ENCODE data around the gene COIL. TPM values are rescaled to one million over a fixed set of nuclear protein-coding genes. Genes with fewer than 3 reads are reported as not detected.

COIL gene
- total RNA-seq, 2 experiments from 2014 or later, result 20.5 to 20.7 TPM

GRCh38 chr17:56896217-56896967, 64.5 kb downstream of the COIL start:
- peaks cover 30% of the 10 kb centered on the region for H3K4me1 ChIP-seq (ENCODE audit: insufficient read depth, low read length, poor library complexity, severe bottlenecking)
- no peaks in the 10 kb centered on the region for H3K9me2 ChIP-seq (ENCODE audit: insufficient read depth, low read length)
- ChIA-PET CTCF (ENCODE audit: unreplicated experiment) (no interaction called here), POLR2A (interaction anchor here (1.0 kb wide), 1 partner anchor 44 kb away, joined by 3 read pairs; no protein-coding TSS in a partner anchor)
- no peaks in the 10 kb centered on the region for H3K9me3 ChIP-seq (ENCODE audit: low read length)
- peak overlapping the region; percentile 63 for H3K4me2 ChIP-seq (ENCODE audit: low read length)
- H2AFZ ChIP-seq (ENCODE audit: low read length), result no peak overlapping the region
- no peaks in the 10 kb centered on the region for H3K79me2 ChIP-seq (ENCODE audit: insufficient read depth, low read depth, low read length)
- BruUV-seq (replicated peaks), result no TSS peak
- DNase-seq (ENCODE audit: low spot score), result no peak
- peak overlapping the region; percentile 37 for H3K4me3 ChIP-seq (ENCODE audit: low read depth, low read length, poor library complexity, severe bottlenecking)
- peaks cover 13% of the 10 kb centered on the region; the same call in 1 of the 2 replicates for H4K20me1 ChIP-seq (ENCODE audit: insufficient read depth, low read length)
- intact Hi-C loops (cut with micrococcal nuclease; ENCODE audit: unreplicated experiment), result no loop called here
- TF ChIP-seq CTCF (conservative IDR thresholded peaks at IDR 0.05; ENCODE audit: low read length), result no peak
- TF ChIP-seq EZH2phosphoT487 (IDR thresholded peaks at IDR 0.05; ENCODE audit: borderline replicate concordance, low read depth, low read length), result no peak
- H3K27ac ChIP-seq (ENCODE audit: low read depth, low read length, poor library complexity, severe bottlenecking), result no peak overlapping the region
- no peaks in the 10 kb centered on the region for H3K36me3 ChIP-seq (ENCODE audit: insufficient read depth, low read length)

GRCh38 chr17:56894859-56895455, 65.9 kb downstream of the COIL start:
- no peak overlapping the region for H3K27ac ChIP-seq (ENCODE audit: low read depth, low read length, poor library complexity, severe bottlenecking)
- no peaks in the 10 kb centered on the region for H3K9me2 ChIP-seq (ENCODE audit: insufficient read depth, low read length)
- no peaks in the 10 kb centered on the region for H3K9me3 ChIP-seq (ENCODE audit: low read length)
- no peak for TF ChIP-seq EZH2phosphoT487 (IDR thresholded peaks at IDR 0.05; ENCODE audit: borderline replicate concordance, low read depth, low read length)
- BruUV-seq (replicated peaks), result no TSS peak
- no peaks in the 10 kb centered on the region for H3K79me2 ChIP-seq (ENCODE audit: insufficient read depth, low read depth, low read length)
- H3K4me3 ChIP-seq (ENCODE audit: low read depth, low read length, poor library complexity, severe bottlenecking), result no peak overlapping the region
- ChIA-PET POLR2A (interaction anchor here (0.5 to 1.2 kb wide), 4 partner anchors 10 to 71 kb away, joined by 3 to 6 read pairs (median 4); no protein-coding TSS in a partner anchor), CTCF (ENCODE audit: unreplicated experiment) (no interaction called here)
- DNase-seq (ENCODE audit: low spot score), result no peak
- no peaks in the 10 kb centered on the region for H3K36me3 ChIP-seq (ENCODE audit: insufficient read depth, low read length)
- no peak overlapping the region for H3K4me2 ChIP-seq (ENCODE audit: low read length)
- H3K4me1 ChIP-seq (ENCODE audit: insufficient read depth, low read length, poor library complexity, severe bottlenecking), result peaks cover 30% of the 10 kb centered on the region
- intact Hi-C loops (cut with micrococcal nuclease; ENCODE audit: unreplicated experiment), result no loop called here
- peaks cover 13% of the 10 kb centered on the region; the same call in 1 of the 2 replicates for H4K20me1 ChIP-seq (ENCODE audit: insufficient read depth, low read length)
- H2AFZ ChIP-seq (ENCODE audit: low read length), result no peak overlapping the region

- H3K4me1 ChIP-seq (ENCODE audit: insufficient read depth, low read length, poor library complexity, severe bottlenecking), result peaks cover 30% of the 10 kb centered on the region
- BruUV-seq (replicated peaks), result no TSS peak
- ChIA-PET POLR2A (interaction anchor here (0.6 kb wide), 1 partner anchor 16 kb away, joined by 9 read pairs; no protein-coding TSS in a partner anchor), CTCF (ENCODE audit: unreplicated experiment) (interaction anchor here (0.7 kb wide), 1 partner anchor 31 kb away, joined by 4 read pairs; no protein-coding TSS in a partner anchor)
- peaks cover 6% of the 10 kb centered on the region; the same call in 1 of the 2 replicates for H3K9me3 ChIP-seq (ENCODE audit: low read length)
- intact Hi-C loops (cut with micrococcal nuclease; ENCODE audit: unreplicated experiment), result no loop called here
- no peak overlapping the region for H2AFZ ChIP-seq (ENCODE audit: low read length)
- no peak overlapping the region for H3K4me3 ChIP-seq (ENCODE audit: low read depth, low read length, poor library complexity, severe bottlenecking)
- no peak overlapping the region for H3K27ac ChIP-seq (ENCODE audit: low read depth, low read length, poor library complexity, severe bottlenecking)
- no peak overlapping the region for H3K4me2 ChIP-seq (ENCODE audit: low read length)
- no peak for DNase-seq (ENCODE audit: low spot score)
- no peaks in the 10 kb centered on the region for H3K9me2 ChIP-seq (ENCODE audit: insufficient read depth, low read length)
- H3K79me2 ChIP-seq (ENCODE audit: insufficient read depth, low read depth, low read length), result no peaks in the 10 kb centered on the region
- no peak for TF ChIP-seq EZH2phosphoT487 (IDR thresholded peaks at IDR 0.05; ENCODE audit: borderline replicate concordance, low read depth, low read length)
- no peak for TF ChIP-seq CTCF (conservative IDR thresholded peaks at IDR 0.05; ENCODE audit: low read length)
- H4K20me1 ChIP-seq (ENCODE audit: insufficient read depth, low read length), result peaks cover 13% of the 10 kb centered on the region; the same call in 1 of the 2 replicates
- no peaks in the 10 kb centered on the region for H3K36me3 ChIP-seq (ENCODE audit: insufficient read depth, low read length)
Observed at GRCh38 chr17:56893503-56893902, 67.3 kb downstream of the COIL start.
